HCT116 (cell line): Measurements from ENCODE around the gene FBXO11.

Experiments
- CEBPB ChIP-seq: IDR thresholded peaks from 2 replicates; pipeline ENCODE4 v1.6.1; 2012; ENCODE audit warnings: low read depth
- CTCF ChIP-seq, 3 experiments: fragments of 200-600 bp in 1 of 3; sonication (generic) in 1 of 3; IDR thresholded peaks in 2 of 3; conservative IDR thresholded peaks in 1 of 3; 2 replicates each; pipeline ENCODE4 v1.5.1; 2012 to 2017; ENCODE audit warnings: low read depth in 2 of 3, low read length in 2 of 3, antibody characterized with exemption in 1 of 3, borderline replicate concordance in 1 of 3, control low read depth in 1 of 3, mild to moderate bottlenecking in 1 of 3, mixed read lengths in 1 of 3, mixed run types in 1 of 3, moderate library complexity in 1 of 3; ENCODE audit not compliant: insufficient read depth in 1 of 3
- EZH2phosphoT487 ChIP-seq: fragments of 200-600 bp; IDR thresholded peaks from 2 replicates; pipeline ENCODE4 v1.6.1; 2018; ENCODE audit warnings: antibody characterized with exemption, borderline replicate concordance
- JUND ChIP-seq: IDR thresholded peaks from 2 replicates; pipeline ENCODE4 v1.6.1; 2012
- MAX ChIP-seq: IDR thresholded peaks from 2 replicates; pipeline ENCODE4 v1.6.1; 2012
- POLR2A ChIP-seq: IDR thresholded peaks from 2 replicates; pipeline ENCODE4 v1.7.0; 2011; ENCODE audit warnings: borderline replicate concordance; ENCODE audit not compliant: insufficient read depth, insufficient read length; ENCODE audit errors: extremely low read depth
- POLR2AphosphoS5 ChIP-seq: IDR thresholded peaks from 2 replicates; pipeline ENCODE4 v1.6.1; 2011; ENCODE audit warnings: mild to moderate bottlenecking, low read depth, low read length, moderate library complexity
- RAD21 ChIP-seq: IDR thresholded peaks from 2 replicates; pipeline ENCODE4 v1.6.1; 2012; ENCODE audit warnings: low read depth, mild to moderate bottlenecking
- REST ChIP-seq: IDR thresholded peaks from 2 replicates; pipeline ENCODE4 v1.6.1; 2012; ENCODE audit warnings: low read depth
- SIN3A ChIP-seq: IDR thresholded peaks from 2 replicates; pipeline ENCODE4 v1.6.1; 2012; ENCODE audit warnings: low read depth
- SP1 ChIP-seq: IDR thresholded peaks from 2 replicates; pipeline ENCODE4 v1.6.1; 2012; ENCODE audit warnings: low read depth
- YY1 ChIP-seq: IDR thresholded peaks from 2 replicates; pipeline ENCODE4 v1.6.1; 2011; ENCODE audit warnings: low read length, low read depth, moderate library complexity, mild to moderate bottlenecking; ENCODE audit not compliant: insufficient replicate concordance; ENCODE audit errors: extremely low read depth
- ZBTB33 ChIP-seq: IDR thresholded peaks from 2 replicates; pipeline ENCODE4 v1.6.1; 2011; ENCODE audit warnings: mild to moderate bottlenecking, low read length, moderate library complexity; ENCODE audit not compliant: insufficient replicate concordance; ENCODE audit errors: extremely low read depth
- ZNF274 ChIP-seq: fragments of 200-500 bp; sonication (Bioruptor generic); IDR thresholded peaks from 2 replicates; pipeline ENCODE4 v1.6.1; 2014; ENCODE audit warnings: mild to moderate bottlenecking, low read depth, low read length, inconsistent platforms

GRCh38 chr2:47893771-47894170 is 12.5 kb downstream of the FBXO11 start:
- TF ChIP-seq RAD21 (no peak), CTCF (IDR thresholded peaks at IDR 0.05 in 2 of 3, conservative IDR thresholded peaks at IDR 0.05 in 1 of 3; ENCODE audit: borderline replicate concordance in 1 of 3, insufficient read depth in 1 of 3, low read depth in 2 of 3, low read length in 2 of 3) (no peak), POLR2AphosphoS5 (no peak), REST (no peak), MAX (no peak), CEBPB (no peak), ZBTB33 (no peak), EZH2phosphoT487 (no peak), ZNF274 (no peak), SP1 (no peak), POLR2A (no peak), SIN3A (no peak), YY1 (no peak), JUND (no peak)
